GM19240 (cell line): Measurements from ENCODE around the gene OAT.

ENCODE experiments used
- DNase-seq: peaks from one replicate; pipeline ENCODE4 v3.0.0; 2011; ENCODE audit warnings: low spot score; ENCODE audit not compliant: insufficient read length

OAT gene

GRCh38 chr10:124403548-124403947 lies 15.2 kb downstream of the OAT start:
- DNase-seq, result peak; percentile 55

- no peak for DNase-seq
Measured at GRCh38 chr10:124402273-124402672, 16.4 kb downstream of the OAT start.

GRCh38 chr10:124401633-124402032 lies 17.1 kb downstream of the OAT start:
- no peak for DNase-seq

GRCh38 chr10:124394583-124394982 lies 24.1 kb downstream of the OAT start:
- no peak for DNase-seq

- DNase-seq, result no peak
Measured at GRCh38 chr10:124392626-124393342, 25.9 kb downstream of the OAT start.

GRCh38 chr10:124390471-124391187 lies 28.1 kb downstream of the OAT start:
- no peak for DNase-seq

GRCh38 chr10:124389613-124390361 lies 28.9 kb downstream of the OAT start:
- DNase-seq, result no peak

GRCh38 chr10:124388823-124389612 lies 29.7 kb downstream of the OAT start:
- peak; percentile 95 for DNase-seq

- no peak for DNase-seq
Measured at GRCh38 chr10:124388476-124388822, 30.3 kb downstream of the OAT start.

- no peak for DNase-seq
Measured at GRCh38 chr10:124387078-124387874, 31.4 kb downstream of the OAT start.

- no peak for DNase-seq
Measured at GRCh38 chr10:124386186-124387077, 32.3 kb downstream of the OAT start.

GRCh38 chr10:124385627-124386185 lies 33.0 kb downstream of the OAT start:
- DNase-seq, result no peak

- no peak for DNase-seq
Measured at GRCh38 chr10:124384591-124385190, 34.0 kb downstream of the OAT start.

- no peak for DNase-seq
Measured at GRCh38 chr10:124384172-124384571, 34.6 kb downstream of the OAT start.

- DNase-seq, result no peak
Measured at GRCh38 chr10:124383496-124383895, 35.2 kb downstream of the OAT start.

- no peak for DNase-seq
Measured at GRCh38 chr10:124381011-124381611, 37.6 kb downstream of the OAT start.

- no peak for DNase-seq
Measured at GRCh38 chr10:124380256-124380995, 38.3 kb downstream of the OAT start.
